Left lung (tissue), 10 donors: ENCODE measurements around the gene PRKCZ. TPM values are rescaled to one million over a fixed set of nuclear protein-coding genes. Genes with fewer than 3 reads are reported as not detected.

Experiments used
- ATAC-seq: fragments of 200-7000 bp; cut with Tn5 transposase; one replicate; pipeline ENCODE4 v1.9.1; 2020; ENCODE audit warnings: moderate library complexity
- DNase-seq, 4 donors: peaks; one replicate each; pipeline ENCODE4 v3.0.0-alpha.2; 2013 to 2020
- H3K27ac ChIP-seq, 2 donors: fragments of 200-600 bp; sonication (generic) in 1 of 2; one replicate each; pipeline versions ENCODE4 v1.5.0 to v1.8.0; 2020 to 2021
- H3K27me3 ChIP-seq, 2 donors: fragments of 200-600 bp; sonication (generic) in 1 of 2; one replicate each; pipeline versions ENCODE4 v1.5.0 to v1.8.0; 2020 to 2021
- H3K36me3 ChIP-seq, 2 donors: fragments of 200-600 bp; sonication (generic) in 1 of 2; one replicate each; pipeline versions ENCODE4 v1.5.0 to v1.8.0; 2020 to 2021
- H3K4me1 ChIP-seq, 2 donors: fragments of 200-600 bp; one replicate each; pipeline ENCODE4 v1.8.0; 2021
- H3K4me3 ChIP-seq, 2 donors: fragments of 200-600 bp; sonication (generic) in 1 of 2; one replicate each; pipeline versions ENCODE4 v1.5.0 to v1.8.0; 2020 to 2021; ENCODE audit warnings: mild to moderate bottlenecking in 1 of 2
- H3K9me3 ChIP-seq, 2 donors: fragments of 200-600 bp; sonication (generic) in 1 of 2; one replicate each; pipeline versions ENCODE4 v1.5.0 to v1.8.0; 2020 to 2021
- CTCF ChIP-seq, 2 donors: fragments of 200-600 bp; sonication (generic) in 1 of 2; IDR thresholded peaks; one replicate each; pipeline versions ENCODE4 v1.5.0 to v1.8.0; 2021; ENCODE audit warnings: antibody characterized with exemption in 2 of 2
- intact Hi-C, 2 donors: fragments of 100-400 bp; cut with DNase I; formaldehyde crosslinking; loops; one replicate each; pipeline versions ENCODE4 v1.11.2 to v1.14.2; 2022
- polyA plus RNA-seq, 6 donors: library from polyadenylated mRNA; unstranded; fragments of 120-200 nt; gene quantifications; one replicate each; pipeline ENCODE4 v1.2.1, GENCODE V29; 2013; ENCODE audit not compliant: insufficient read length in 6 of 6
- total RNA-seq, 2 donors: library from RNA; stranded (reverse); fragmentation: NEBNext Ultra II Directional; extraction: Animal tissue kit (Norgen Biotek cat#: 25700); gene quantifications; one replicate each; pipeline ENCODE4 v1.2.1, GENCODE V29; 2021
- donor health status: DM: no; HTN: yes; CAD: no.
- donor health status: DM: no; HTN: no; CAD: no.

The PRKCZ gene
- total and polyA plus RNA-seq, 8 donors: 37.5 to 129 (median 48.0) TPM

GRCh38 chr1:2233468-2233867 is 183.3 kb downstream of the PRKCZ start:
- peaks cover 66 to 90% of the 10 kb centered on the region in 2 donors for H3K4me1 ChIP-seq
- peak overlapping the region; percentile 89 to 93 for H3K27ac ChIP-seq
- DNase-seq: no peak
- H3K9me3 ChIP-seq: no peaks in the 10 kb centered on the region
- intact Hi-C loops: loop anchor here in 1 of 2 donors (10.0 kb wide), 1 partner anchor 81 kb away; no protein-coding TSS in a partner anchor
- ATAC-seq: no peak
- H3K36me3 ChIP-seq: no peaks in the 10 kb centered on the region
- no peaks in the 10 kb centered on the region for H3K27me3 ChIP-seq
- no peak for TF ChIP-seq CTCF (IDR thresholded peaks at IDR 0.05)
- H3K4me3 ChIP-seq: peak overlapping the region in 1 of 2 donors; percentile 93

GRCh38 chr1:2233997-2234761 is 184.0 kb downstream of the PRKCZ start:
- intact Hi-C loops: loop anchor here in 1 of 2 donors (10.0 kb wide), 1 partner anchor 81 kb away; no protein-coding TSS in a partner anchor
- Histone ChIP-seq H3K9me3 (no peaks in the 10 kb centered on the region), H3K4me3 (peak overlapping the region; percentile 8 to 93), H3K27me3 (no peaks in the 10 kb centered on the region), H3K4me1 (peaks cover 74 to 98% of the 10 kb centered on the region in 2 donors), H3K36me3 (no peaks in the 10 kb centered on the region), H3K27ac (peak overlapping the region; percentile 89 to 93)
- peak; percentile 67 for ATAC-seq
- no peak for TF ChIP-seq CTCF (IDR thresholded peaks at IDR 0.05)
- DNase-seq: peak; percentile 82 to 99 (median 92)

- peak; percentile 14 for ATAC-seq
- H3K27me3 ChIP-seq: no peaks in the 10 kb centered on the region
- peak overlapping the region in 1 of 2 donors; percentile 93 for H3K4me3 ChIP-seq
- H3K9me3 ChIP-seq: no peaks in the 10 kb centered on the region
- DNase-seq: no peak
- H3K4me1 ChIP-seq: peaks cover 79 to 100% of the 10 kb centered on the region in 2 donors
- no peak for TF ChIP-seq CTCF (IDR thresholded peaks at IDR 0.05)
- intact Hi-C loops: loop anchor here in 1 of 2 donors (10.0 kb wide), 1 partner anchor 80 kb away; no protein-coding TSS in a partner anchor
- H3K27ac ChIP-seq: peak overlapping the region; percentile 89 to 93
- no peaks in the 10 kb centered on the region for H3K36me3 ChIP-seq
These were observed 184.5 kb downstream of the PRKCZ start for GRCh38 chr1:2234762-2235113.

Other genes with a start within 250 kb of the PRKCZ start
- gene GNB1, start 159.3 kb upstream of the PRKCZ start, total RNA-seq: 100 to 1,000 TPM; 347 to 360 TPM
- gene GNB1, start 159.3 kb upstream of the PRKCZ start, polyA plus RNA-seq: 100 to 1,000 TPM; 241 to 301 (median 264) TPM
- 1 to 10 TPM in 1 of 2 donors, under 1 TPM in 1; 0.67 to 1.0 TPM for gene CALML6, start 135.2 kb upstream of the PRKCZ start, total RNA-seq
- gene CALML6, start 135.2 kb upstream of the PRKCZ start, polyA plus RNA-seq: 1 to 10 TPM in 3 of 6 donors, under 1 TPM in 3; 0.69 to 1.5 (median 0.98) TPM
- gene TMEM52, start 131.1 kb upstream of the PRKCZ start, total RNA-seq: 1 to 10 TPM; 1.2 to 1.6 TPM
- 1 to 10 TPM; 1.9 to 4.1 (median 2.7) TPM for gene TMEM52, start 131.1 kb upstream of the PRKCZ start, polyA plus RNA-seq
- gene CFAP74, start 46.6 kb upstream of the PRKCZ start, total RNA-seq: 1 to 10 TPM in 1 of 2 donors, under 1 TPM in 1; 0.23 to 2.6 TPM
- gene CFAP74, start 46.6 kb upstream of the PRKCZ start, polyA plus RNA-seq: 1 to 10 TPM; 1.2 to 4.7 (median 3.2) TPM
- under 1 TPM; 0.31 to 0.50 TPM for gene GABRD, start 31.1 kb upstream of the PRKCZ start, total RNA-seq
- gene GABRD, start 31.1 kb upstream of the PRKCZ start, polyA plus RNA-seq: 10 to 100 TPM in 3 of 6 donors, 1 to 10 TPM in 3; 8.9 to 14.2 (median 9.8) TPM
- gene FAAP20, start 144.4 kb downstream of the PRKCZ start, total RNA-seq: 10 to 100 TPM; 51.6 to 69.7 TPM
- 10 to 100 TPM; 29.5 to 58.1 (median 38.5) TPM for gene FAAP20, start 144.4 kb downstream of the PRKCZ start, polyA plus RNA-seq
- gene SKI, start 177.9 kb downstream of the PRKCZ start, total RNA-seq: 10 to 100 TPM; 75.8 to 89.0 TPM
- 10 to 100 TPM; 55.8 to 82.3 (median 71.0) TPM for gene SKI, start 177.9 kb downstream of the PRKCZ start, polyA plus RNA-seq